ENCODE data around the gene PITPNC1. TPM values are rescaled to one million over a fixed set of nuclear protein-coding genes. Genes with fewer than 3 reads are reported as not detected.

Gene PITPNC1
- total and polyA plus RNA-seq, 2 donors (not counting 3 experiments of a cell fraction or from before 2014, with no cell fraction given): 2.4 to 9.6 TPM

GRCh38 chr17:67602974-67603373 lies 225.9 kb downstream of the PITPNC1 start:
- TF ChIP-seq GATA2 (IDR thresholded peaks at IDR 0.05; ENCODE audit: insufficient read depth, insufficient read length, low read depth, low read length) (no peak), JUN (IDR thresholded peaks at IDR 0.05; ENCODE audit: borderline replicate concordance, insufficient read depth, insufficient read length, low read depth) (no peak), CTCF (IDR thresholded peaks at IDR 0.05; ENCODE audit: extremely low read depth in 1 of 2, insufficient read depth in 1 of 2, low read depth in 1 of 2, low read length in 2 of 2) (peak; percentile 19 to 41), POLR2AphosphoS5 (IDR thresholded peaks at IDR 0.05; ENCODE audit: insufficient read depth, low read depth, low read length) (no peak), FOS (IDR thresholded peaks at IDR 0.05; ENCODE audit: borderline replicate concordance, insufficient read depth, low read length) (no peak), MYC (IDR thresholded peaks at IDR 0.05; ENCODE audit: low read depth, low read length) (no peak), MAX (IDR thresholded peaks at IDR 0.05; ENCODE audit: insufficient read depth, insufficient read length) (no peak), EZH2 (IDR thresholded peaks at IDR 0.05; ENCODE audit: borderline replicate concordance, low read depth, low read length, severe bottlenecking) (no peak)
- BruUV-seq (replicated peaks): no TSS peak
- no peak overlapping the region for H3K4me2 ChIP-seq (ENCODE audit: insufficient read depth, low read length)
- no peaks in the 10 kb centered on the region for H3K79me2 ChIP-seq (ENCODE audit: control insufficient read depth, insufficient read depth, low read length)
- H4K20me1 ChIP-seq (replicated peaks; ENCODE audit: control insufficient read depth, extremely low read depth, insufficient read depth, low read length): no peaks in the 10 kb centered on the region
- ChIA-PET POLR2A (no interaction called here), CTCF (interaction anchor here (1.1 to 7.3 kb wide), 6 partner anchors 46 to 227 kb away, joined by 3 to 68 read pairs (median 5); partner anchors contain the start of gene PITPNC1)
- H3K4me1 ChIP-seq (ENCODE audit: control insufficient read depth, extremely low read depth, insufficient read depth, low read length): peaks cover 3% of the 10 kb centered on the region
- H3K9ac ChIP-seq (replicated peaks; ENCODE audit: extremely low read depth, insufficient read depth, low read length): no peak overlapping the region
- H3K27ac ChIP-seq (ENCODE audit: insufficient read depth, low read depth, low read length): no peak overlapping the region
- H3K36me3 ChIP-seq (ENCODE audit: control insufficient read depth in 2 of 2, extremely low read depth in 1 of 2, insufficient read depth in 2 of 2, low read length in 2 of 2): no peaks in the 10 kb centered on the region
- intact Hi-C loops (cut with micrococcal nuclease): loop anchor here (1.0 to 2.0 kb wide), 2 partner anchors 128 to 225 kb away; no protein-coding TSS in a partner anchor
- peak; percentile 32 for DNase-seq (ENCODE audit: low read depth, low spot score)
- dilution Hi-C loops (cut with MboI; ENCODE audit: extremely low pct_ligation_motif_present, low sequenced_read_pairs): no loop called here
- H3K9me3 ChIP-seq (replicated peaks; ENCODE audit: control insufficient read depth, insufficient read depth, low read length): no peaks in the 10 kb centered on the region
- FAIRE-seq: peak; percentile 18
- peaks cover 0 to 7% of the 10 kb centered on the region in 2 experiments for H3K27me3 ChIP-seq (ENCODE audit: control insufficient read depth in 2 of 2, insufficient read depth in 2 of 2, low read length in 2 of 2)
- H3K9me1 ChIP-seq (replicated peaks; ENCODE audit: control insufficient read depth, extremely low read depth, insufficient read depth, low read length): no peaks in the 10 kb centered on the region
- no peak overlapping the region for H2AFZ ChIP-seq (ENCODE audit: low read depth, low read length)
- no peak overlapping the region for H3K4me3 ChIP-seq (replicated peaks in 1 of 3; ENCODE audit: insufficient read depth in 1 of 3, low read depth in 1 of 3, low read length in 3 of 3)

Data from endothelial cell of umbilical vein (primary cell).